Measurements from ENCODE around the gene SLC25A13.

Gene SLC25A13

DNA sequence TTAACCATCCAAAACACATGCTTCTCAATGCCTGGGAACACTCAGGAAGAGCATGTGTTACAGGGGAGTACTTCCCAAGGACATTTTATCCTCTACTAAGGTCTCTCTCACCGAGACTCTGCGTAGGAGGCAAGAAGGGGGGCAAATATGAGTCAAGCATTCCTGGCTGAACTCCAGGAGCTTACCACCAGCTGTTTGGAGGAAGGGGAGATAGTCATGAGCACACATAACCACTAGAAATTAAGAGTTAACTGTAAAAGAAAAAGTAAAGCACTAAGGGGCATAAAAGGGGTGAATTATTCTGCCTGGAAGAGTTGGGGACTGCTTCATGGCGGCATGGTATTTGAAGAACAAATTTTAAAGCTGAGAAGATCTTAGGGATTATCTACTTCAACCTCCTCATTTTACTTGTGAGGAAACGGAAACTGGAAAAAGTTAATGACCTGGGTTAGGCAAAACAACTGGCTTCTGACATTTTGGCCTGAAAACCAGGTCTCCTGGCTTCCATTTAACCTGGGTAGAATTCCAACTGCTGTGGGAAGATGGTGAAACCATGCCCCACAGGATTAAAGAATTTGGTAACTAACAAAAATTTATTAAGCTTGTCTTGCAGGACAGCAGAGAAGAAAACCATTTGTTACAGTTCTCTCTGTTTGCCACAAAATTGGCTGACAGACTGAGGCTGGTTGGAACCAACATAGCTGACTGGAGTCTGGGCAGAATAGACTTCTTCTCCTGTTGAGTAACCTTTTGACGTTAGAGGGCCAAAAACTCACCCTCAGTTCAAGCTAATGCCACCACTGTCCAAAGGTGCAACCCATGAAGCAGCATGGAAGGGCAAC, 85.5 kb downstream of the SLC25A13 start:
- Mint-ChIP-seq H3K36me3 (ENCODE audit: low read depth) (peaks cover 3% of the 10 kb centered on the region), H3K9me3 (no peaks in the 10 kb centered on the region), H3K4me1 (ENCODE audit: low read depth) (no peaks in the 10 kb centered on the region), H3K27me3 (ENCODE audit: low read depth) (no peaks in the 10 kb centered on the region), H3K27ac (no peak overlapping the region), H3K4me3 (no peak overlapping the region)
- no peak for DNase-seq (ENCODE audit: low spot score)

DNA sequence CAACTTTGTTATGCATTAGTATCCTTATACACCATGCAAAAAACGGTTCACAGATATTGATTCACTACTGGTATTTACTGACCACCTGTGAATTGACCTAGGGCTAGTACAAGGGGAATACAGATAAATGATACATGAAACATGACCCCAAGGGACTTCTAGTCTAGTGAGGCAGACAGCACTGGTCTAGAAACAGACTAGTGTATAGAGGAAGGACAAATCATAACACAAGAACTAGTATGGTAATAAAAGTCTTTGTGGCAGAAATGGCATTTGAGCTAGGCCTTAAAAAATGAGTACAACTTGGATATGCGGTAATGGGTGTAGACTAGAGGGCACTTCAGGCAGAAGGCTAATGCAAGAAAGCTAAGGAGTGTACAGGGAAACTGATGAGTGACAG, 86.6 kb downstream of the SLC25A13 start:
- Mint-ChIP-seq H3K4me1 (ENCODE audit: low read depth) (no peaks in the 10 kb centered on the region), H3K27me3 (ENCODE audit: low read depth) (no peaks in the 10 kb centered on the region), H3K27ac (no peak overlapping the region), H3K36me3 (ENCODE audit: low read depth) (peaks cover 6% of the 10 kb centered on the region), H3K9me3 (no peaks in the 10 kb centered on the region), H3K4me3 (no peak overlapping the region)
- no peak for DNase-seq (ENCODE audit: low spot score)

DNA sequence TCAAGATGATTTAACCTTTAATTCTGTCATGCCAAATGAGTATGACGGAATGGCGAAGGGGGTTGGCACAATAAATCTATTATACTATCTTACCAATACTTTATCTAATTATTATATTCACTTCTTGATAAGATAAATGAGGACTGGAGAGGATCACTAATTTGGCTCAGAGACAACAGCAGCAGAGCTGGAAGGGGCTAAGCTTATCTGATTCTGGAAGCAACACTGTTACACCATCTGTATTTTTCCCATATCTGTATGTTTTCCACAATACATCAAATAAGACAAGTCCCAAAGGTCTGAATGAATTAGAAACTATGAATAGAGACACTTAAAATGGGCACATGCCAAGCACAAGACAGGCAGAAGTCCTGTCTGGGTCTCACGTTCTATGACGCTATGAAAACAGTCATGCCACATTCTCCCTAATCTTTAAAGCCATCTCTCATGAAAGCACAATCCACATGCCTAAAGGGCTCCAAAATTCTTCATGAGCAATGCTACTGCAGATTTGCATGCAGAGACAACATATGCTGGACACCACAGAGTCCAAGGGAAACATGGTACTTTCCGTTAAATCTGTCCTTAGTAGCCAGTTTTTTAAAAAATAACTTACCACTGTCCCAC, 88.3 kb downstream of the SLC25A13 start:
- Mint-ChIP-seq H3K4me3 (no peak overlapping the region), H3K9me3 (peaks cover 8% of the 10 kb centered on the region), H3K4me1 (ENCODE audit: low read depth) (no peaks in the 10 kb centered on the region), H3K27ac (no peak overlapping the region), H3K36me3 (ENCODE audit: low read depth) (peaks cover 18% of the 10 kb centered on the region), H3K27me3 (ENCODE audit: low read depth) (no peaks in the 10 kb centered on the region)
- DNase-seq (ENCODE audit: low spot score) = no peak

DNA sequence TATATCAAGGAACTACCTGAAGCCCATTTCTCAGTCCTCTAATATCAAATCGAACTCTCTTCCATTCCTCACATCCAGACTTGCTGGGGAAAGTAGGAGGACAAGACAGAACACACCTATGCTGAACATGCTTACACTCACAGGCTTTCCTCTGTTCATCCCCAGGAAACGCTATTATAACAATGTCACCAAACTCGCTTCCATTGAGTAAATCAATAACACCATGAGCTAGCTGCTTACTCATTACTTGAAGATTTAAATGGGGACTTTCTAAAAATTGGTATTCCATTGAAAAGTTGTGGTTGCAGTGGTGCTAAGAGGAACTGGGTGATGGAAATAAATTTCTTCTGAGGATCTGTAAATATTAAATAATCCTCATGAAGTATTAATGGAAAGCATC, 88.8 kb downstream of the SLC25A13 start:
- peaks cover 20% of the 10 kb centered on the region for H3K36me3 Mint-ChIP-seq (ENCODE audit: low read depth)
- H3K27me3 Mint-ChIP-seq (ENCODE audit: low read depth) = no peaks in the 10 kb centered on the region

DNA sequence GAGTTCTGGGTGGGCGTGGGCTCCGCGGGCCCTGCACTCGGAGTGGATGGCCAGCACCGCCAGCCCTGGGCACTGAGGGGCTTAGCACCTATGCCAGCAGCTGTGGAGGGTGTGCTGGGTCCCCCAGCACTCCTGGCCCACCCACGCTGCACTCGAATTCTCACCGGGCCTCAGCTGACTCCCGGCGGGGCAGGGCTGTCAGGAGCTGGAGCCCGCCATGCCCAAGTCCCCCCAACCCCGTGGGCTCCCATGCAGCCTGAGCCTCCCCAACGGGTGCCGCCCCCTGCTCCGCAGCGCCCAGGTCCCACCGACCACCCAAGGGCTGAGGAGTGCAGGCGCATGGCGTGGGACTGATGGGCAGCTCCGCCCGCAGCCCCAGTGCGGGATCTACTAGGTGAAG, 93.1 kb downstream of the SLC25A13 start:
- Mint-ChIP-seq H3K4me3 (no peak overlapping the region), H3K36me3 (ENCODE audit: low read depth) (peaks cover 21% of the 10 kb centered on the region), H3K27ac (no peak overlapping the region), H3K4me1 (ENCODE audit: low read depth) (no peaks in the 10 kb centered on the region), H3K27me3 (ENCODE audit: low read depth) (no peaks in the 10 kb centered on the region), H3K9me3 (peaks cover 11% of the 10 kb centered on the region)
- no peak for DNase-seq (ENCODE audit: low spot score)

More for the DNA sequence above, 88.8 kb downstream of the SLC25A13 start:
- H3K4me3 Mint-ChIP-seq = no peak overlapping the region
- DNase-seq (ENCODE audit: low spot score) = no peak
- H3K4me1 Mint-ChIP-seq (ENCODE audit: low read depth) = no peaks in the 10 kb centered on the region
- no peak overlapping the region for H3K27ac Mint-ChIP-seq
- peaks cover 10% of the 10 kb centered on the region for H3K9me3 Mint-ChIP-seq

DNA sequence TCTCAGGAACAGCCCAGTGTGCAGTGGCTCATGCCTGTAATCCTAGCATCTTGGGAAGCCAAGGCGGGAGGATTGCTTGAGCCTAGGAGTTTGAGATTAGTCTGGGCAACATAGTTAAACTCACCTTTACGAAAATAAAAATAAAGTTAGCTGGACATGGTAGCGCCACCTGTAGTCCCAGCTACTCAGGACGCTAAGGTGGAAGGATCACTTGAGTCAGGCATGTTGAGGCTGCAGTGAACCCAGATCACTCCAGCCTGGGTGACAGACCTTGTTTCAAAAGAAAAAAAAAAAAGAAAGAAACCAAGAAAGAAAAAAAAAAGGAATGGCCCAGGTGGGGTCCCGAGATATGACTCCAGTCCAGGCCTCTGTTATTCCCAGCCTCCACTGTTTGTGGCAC, 96.6 kb downstream of the SLC25A13 start:
- H3K4me3 Mint-ChIP-seq = no peak overlapping the region
- no peaks in the 10 kb centered on the region for H3K27me3 Mint-ChIP-seq (ENCODE audit: low read depth)
- H3K27ac Mint-ChIP-seq = no peak overlapping the region
- DNase-seq (ENCODE audit: low spot score) = no peak
- H3K36me3 Mint-ChIP-seq (ENCODE audit: low read depth) = peaks cover 15% of the 10 kb centered on the region
- no peaks in the 10 kb centered on the region for H3K4me1 Mint-ChIP-seq (ENCODE audit: low read depth)
- peaks cover 11% of the 10 kb centered on the region for H3K9me3 Mint-ChIP-seq

DNA sequence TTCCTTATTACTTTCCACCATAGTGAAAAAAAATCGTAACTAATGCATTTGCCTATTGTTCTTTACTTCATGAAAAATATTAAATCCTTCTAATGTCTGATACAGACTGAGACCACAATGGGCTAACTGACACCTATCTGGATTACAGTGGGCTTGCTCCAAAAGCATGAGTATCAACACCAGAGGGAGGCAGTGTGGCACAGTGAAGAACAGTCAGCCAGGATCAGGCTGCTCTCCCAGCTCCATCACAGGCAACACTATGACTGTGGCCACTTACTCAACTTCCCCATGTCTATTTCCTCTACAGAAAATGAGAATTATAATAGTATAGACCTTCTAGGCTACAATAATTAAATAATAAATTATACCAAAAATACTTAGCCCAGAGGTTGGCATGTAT, 97.2 kb downstream of the SLC25A13 start:
- no peak overlapping the region for H3K27ac Mint-ChIP-seq

DNA sequence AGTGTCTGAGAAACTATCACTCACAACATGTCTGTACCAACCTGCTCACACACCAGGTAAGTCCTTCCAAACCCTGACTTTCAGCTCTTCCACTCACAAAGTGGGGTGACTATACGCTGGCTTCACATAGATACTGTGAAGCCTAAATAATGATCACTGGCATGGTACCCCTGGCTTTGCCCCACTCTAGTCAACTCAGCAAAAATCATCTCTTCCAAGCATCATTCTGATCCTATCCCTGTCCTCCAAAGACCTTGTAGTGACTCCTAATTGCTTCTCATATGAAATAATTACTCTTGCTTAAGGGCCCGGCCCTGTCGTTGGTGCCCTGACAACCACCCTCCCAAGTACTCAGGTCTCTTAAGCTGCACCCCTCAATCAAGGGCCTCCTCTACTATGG, 97.8 kb downstream of the SLC25A13 start:
- DNase-seq (ENCODE audit: low spot score) = no peak
- Mint-ChIP-seq H3K9me3 (peaks cover 2% of the 10 kb centered on the region), H3K36me3 (ENCODE audit: low read depth) (peaks cover 5% of the 10 kb centered on the region), H3K4me3 (no peak overlapping the region), H3K4me1 (ENCODE audit: low read depth) (no peaks in the 10 kb centered on the region), H3K27me3 (ENCODE audit: low read depth) (no peaks in the 10 kb centered on the region), H3K27ac (no peak overlapping the region)

More for the DNA sequence above, 97.2 kb downstream of the SLC25A13 start:
- H3K27me3 Mint-ChIP-seq (ENCODE audit: low read depth) = no peaks in the 10 kb centered on the region
- H3K36me3 Mint-ChIP-seq (ENCODE audit: low read depth) = peaks cover 11% of the 10 kb centered on the region
- no peak for DNase-seq (ENCODE audit: low spot score)
- peaks cover 6% of the 10 kb centered on the region for H3K9me3 Mint-ChIP-seq
- no peak overlapping the region for H3K4me3 Mint-ChIP-seq
- H3K4me1 Mint-ChIP-seq (ENCODE audit: low read depth) = no peaks in the 10 kb centered on the region

DNA sequence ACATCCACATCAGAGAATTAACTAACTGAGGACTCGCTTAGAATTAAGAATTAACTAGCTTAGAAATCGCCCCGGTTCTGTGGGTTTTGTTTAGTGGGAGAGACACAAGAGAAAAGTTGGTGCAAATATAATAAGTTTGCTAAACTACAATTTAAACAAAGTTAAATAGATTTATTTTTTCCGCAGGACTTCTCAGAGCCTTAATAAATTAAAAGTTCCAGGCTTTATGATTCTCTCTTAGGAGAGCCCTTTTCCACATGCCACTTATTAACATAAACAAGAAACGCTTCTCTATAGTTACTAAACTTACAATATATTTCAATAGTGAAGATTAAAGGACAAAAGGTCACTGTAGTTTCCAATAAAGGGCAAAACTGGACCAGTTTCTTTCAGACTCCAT, 100.0 kb downstream of the SLC25A13 start:
- no peaks in the 10 kb centered on the region for H3K27me3 Mint-ChIP-seq (ENCODE audit: low read depth)
- no peak for DNase-seq (ENCODE audit: low spot score)
- no peaks in the 10 kb centered on the region for H3K9me3 Mint-ChIP-seq
- no peak overlapping the region for H3K27ac Mint-ChIP-seq
- H3K4me3 Mint-ChIP-seq = no peak overlapping the region
- no peaks in the 10 kb centered on the region for H3K4me1 Mint-ChIP-seq (ENCODE audit: low read depth)
- H3K36me3 Mint-ChIP-seq (ENCODE audit: low read depth) = no peaks in the 10 kb centered on the region

DNA sequence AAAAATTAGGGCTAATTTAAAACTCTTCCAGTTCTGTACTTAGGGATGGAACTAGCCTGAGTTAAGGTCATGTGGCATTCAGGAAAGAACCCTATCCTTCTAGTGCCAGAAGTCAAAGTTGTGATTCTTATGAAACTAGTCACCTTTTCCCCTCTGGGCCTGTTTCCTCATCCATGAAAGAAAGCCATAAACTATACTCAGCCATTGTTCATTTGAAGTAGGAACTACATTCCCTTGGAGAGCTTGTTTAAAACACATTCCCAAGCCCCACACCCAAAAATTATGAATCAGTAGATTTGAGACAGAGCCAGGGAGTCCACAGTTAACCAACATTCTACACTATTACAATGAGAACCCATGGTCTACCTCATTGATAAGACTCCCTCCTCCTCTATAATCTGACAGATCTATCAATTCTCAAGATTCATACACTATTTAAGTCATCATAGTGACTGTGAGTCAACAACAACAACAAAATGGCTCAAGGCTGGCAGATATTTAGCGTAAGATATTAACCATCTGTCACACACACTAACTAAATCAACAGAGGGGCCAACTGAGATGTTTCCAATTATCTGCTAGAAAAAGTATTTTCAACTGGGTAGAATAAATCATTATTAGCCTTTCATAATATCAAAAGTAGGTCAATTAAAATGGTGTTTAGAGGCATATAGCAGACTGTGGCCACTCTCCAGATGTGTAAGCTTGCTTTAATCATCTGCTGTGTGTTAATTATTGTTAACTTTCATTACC, 102.3 kb downstream of the SLC25A13 start:
- Mint-ChIP-seq H3K36me3 (ENCODE audit: low read depth) (peaks cover 2% of the 10 kb centered on the region), H3K9me3 (peaks cover 5% of the 10 kb centered on the region), H3K27ac (no peak overlapping the region), H3K4me1 (ENCODE audit: low read depth) (no peaks in the 10 kb centered on the region), H3K27me3 (ENCODE audit: low read depth) (no peaks in the 10 kb centered on the region), H3K4me3 (no peak overlapping the region)
- no peak for DNase-seq (ENCODE audit: low spot score)

DNA sequence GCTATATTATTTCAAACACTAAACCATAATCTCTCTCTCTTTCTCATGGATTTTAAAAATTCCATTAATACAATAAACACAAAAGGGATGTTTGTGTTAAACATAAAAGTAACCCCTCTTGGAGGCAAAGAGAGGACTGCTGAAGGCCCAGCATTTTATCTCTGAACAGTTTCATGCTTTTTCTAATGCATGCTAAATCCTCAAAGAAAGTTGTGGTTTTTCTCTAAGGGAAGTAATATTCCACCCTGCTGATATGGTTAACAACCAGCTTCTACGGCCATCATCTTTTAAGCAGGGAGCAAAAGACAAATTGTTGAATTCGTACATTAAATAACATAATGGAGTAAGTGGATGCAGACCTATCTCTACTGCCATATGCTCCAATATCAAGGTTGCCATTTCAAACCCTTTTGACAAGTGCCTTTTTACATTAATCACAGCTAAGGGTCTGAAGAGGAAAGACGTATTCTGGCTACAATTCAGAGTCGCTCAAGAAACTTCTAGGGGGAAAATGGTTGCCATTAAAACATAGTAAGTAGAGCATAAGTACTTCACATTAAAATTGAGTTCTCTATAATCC, 103.1 kb downstream of the SLC25A13 start:
- H3K9me3 Mint-ChIP-seq = peaks cover 5% of the 10 kb centered on the region
- no peak overlapping the region for H3K4me3 Mint-ChIP-seq
- no peaks in the 10 kb centered on the region for H3K4me1 Mint-ChIP-seq (ENCODE audit: low read depth)
- H3K36me3 Mint-ChIP-seq (ENCODE audit: low read depth) = peaks cover 2% of the 10 kb centered on the region
- no peak overlapping the region for H3K27ac Mint-ChIP-seq
- H3K27me3 Mint-ChIP-seq (ENCODE audit: low read depth) = no peaks in the 10 kb centered on the region
- no peak for DNase-seq (ENCODE audit: low spot score)

DNA sequence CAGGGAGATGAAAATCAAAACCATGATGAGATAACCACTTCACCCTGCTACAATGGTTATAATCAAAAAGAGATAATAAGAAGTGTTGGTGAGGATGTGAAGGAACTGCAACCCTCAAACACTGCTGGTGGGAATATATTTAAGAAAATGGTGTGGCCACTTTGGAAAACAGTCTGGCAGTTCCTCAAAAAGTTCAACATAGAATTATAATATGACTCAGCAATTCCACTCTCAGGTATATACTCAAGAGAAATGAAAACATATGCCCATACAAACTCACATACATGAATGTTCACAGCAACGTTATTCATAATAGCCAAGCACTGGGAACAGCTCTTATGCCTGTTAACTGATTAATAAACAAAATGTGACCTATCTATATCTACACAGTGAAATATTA, 104.8 kb downstream of the SLC25A13 start:
- Mint-ChIP-seq H3K27me3 (ENCODE audit: low read depth) (no peaks in the 10 kb centered on the region), H3K36me3 (ENCODE audit: low read depth) (peaks cover 2% of the 10 kb centered on the region), H3K4me3 (no peak overlapping the region), H3K9me3 (peaks cover 5% of the 10 kb centered on the region), H3K27ac (no peak overlapping the region), H3K4me1 (ENCODE audit: low read depth) (no peaks in the 10 kb centered on the region)
- no peak for DNase-seq (ENCODE audit: low spot score)

DNA sequence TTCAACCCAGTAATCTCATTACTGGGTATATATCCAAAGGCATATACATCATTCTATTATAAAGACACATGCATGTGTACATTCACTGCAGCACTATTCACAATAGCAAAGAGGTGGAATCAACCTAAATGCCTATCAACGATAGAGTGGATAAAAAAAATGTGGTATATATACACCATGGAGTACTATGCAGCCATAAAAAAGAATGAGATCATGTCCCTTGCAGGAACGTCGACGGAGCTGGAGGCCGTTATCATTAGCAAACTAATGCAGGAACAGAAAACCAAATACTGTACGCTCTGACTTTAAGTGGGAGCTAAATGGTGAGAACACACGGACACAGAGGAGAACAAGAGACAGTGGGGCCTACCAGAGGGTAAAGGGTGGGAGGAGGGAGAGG, 105.5 kb downstream of the SLC25A13 start:
- H3K36me3 Mint-ChIP-seq (ENCODE audit: low read depth) = peaks cover 2% of the 10 kb centered on the region
- DNase-seq (ENCODE audit: low spot score) = no peak
- H3K27me3 Mint-ChIP-seq (ENCODE audit: low read depth) = no peaks in the 10 kb centered on the region
- H3K27ac Mint-ChIP-seq = no peak overlapping the region
- H3K9me3 Mint-ChIP-seq = peaks cover 5% of the 10 kb centered on the region
- H3K4me3 Mint-ChIP-seq = no peak overlapping the region
- H3K4me1 Mint-ChIP-seq (ENCODE audit: low read depth) = no peaks in the 10 kb centered on the region

DNA sequence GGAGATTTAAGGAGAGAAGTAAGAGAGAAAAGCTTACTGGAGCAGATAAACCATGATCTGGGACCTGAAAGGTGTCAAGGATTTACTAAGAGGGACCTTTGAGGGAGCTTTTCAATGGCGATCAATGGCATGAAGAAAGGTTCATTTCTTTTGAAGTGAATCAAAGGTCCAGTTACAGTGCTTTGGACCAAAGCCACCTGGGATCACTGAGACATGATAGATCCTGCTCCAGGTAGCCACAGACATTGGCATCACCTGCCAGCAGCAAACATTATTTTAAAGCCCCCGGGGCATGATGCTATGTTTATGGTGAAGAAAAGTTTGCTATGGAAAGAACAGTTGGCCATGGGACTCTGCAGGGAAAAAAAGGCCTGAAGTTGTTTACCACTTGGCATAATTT, 109.4 kb downstream of the SLC25A13 start:
- Mint-ChIP-seq H3K4me1 (ENCODE audit: low read depth) (no peaks in the 10 kb centered on the region), H3K36me3 (ENCODE audit: low read depth) (peaks cover 2% of the 10 kb centered on the region), H3K9me3 (peaks cover 5% of the 10 kb centered on the region), H3K4me3 (no peak overlapping the region), H3K27ac (no peak overlapping the region), H3K27me3 (ENCODE audit: low read depth) (no peaks in the 10 kb centered on the region)
- no peak for DNase-seq (ENCODE audit: low spot score)
